K562 (cell line): ENCODE measurements around the gene GYS1. TPM values are rescaled to one million over a fixed set of nuclear protein-coding genes. Genes with fewer than 3 reads are reported as not detected.

ENCODE experiments used
- ARHGAP35 ChIP-seq: fragments of 450-650 bp; IDR thresholded peaks from 2 replicates; pipeline ENCODE4 v1.6.1; 2018; ENCODE audit not compliant: partially characterized antibody
- ARNT ChIP-seq, 2 experiments: fragments of 450-650 bp; IDR thresholded peaks; 2 replicates each; pipeline ENCODE4 v1.6.1; 2016; ENCODE audit warnings: mild to moderate bottlenecking in 1 of 2
- BCLAF1 ChIP-seq, 2 experiments: fragments of 450-650 bp in 1 of 2; IDR thresholded peaks; 2 replicates each; pipeline ENCODE4 v1.6.1; 2011 to 2017; ENCODE audit warnings: low read depth in 2 of 2, antibody characterized with exemption in 1 of 2, borderline replicate concordance in 1 of 2, low read length in 1 of 2, mild to moderate bottlenecking in 1 of 2, mixed read lengths in 1 of 2; ENCODE audit not compliant: control insufficient read depth in 1 of 2
- BRD9 ChIP-seq: fragments of 450-650 bp; IDR thresholded peaks from 2 replicates; pipeline ENCODE4 v1.6.1; 2018; ENCODE audit warnings: low read depth; ENCODE audit not compliant: partially characterized antibody
- DMBX1 ChIP-seq: fragments of 250-450 bp; sonication (Bioruptor Pico); IDR thresholded peaks from 2 replicates; pipeline ENCODE4 v1.8.0; 2022; ENCODE audit warnings: inconsistent platforms, mild to moderate bottlenecking, moderate library complexity, borderline replicate concordance
- DNMT1 ChIP-seq: fragments of 450-650 bp; IDR thresholded peaks from 2 replicates; pipeline ENCODE4 v1.6.1; 2016; ENCODE audit warnings: antibody characterized with exemption, mild to moderate bottlenecking
- GABPB1 ChIP-seq: sonication (generic); formaldehyde crosslinking; IDR thresholded peaks from 2 replicates; pipeline ENCODE4 v1.8.0; 2022; ENCODE audit warnings: mild to moderate bottlenecking, missing genetic modification reagents
- HBP1 ChIP-seq: fragments of 450-650 bp; formaldehyde crosslinking; IDR thresholded peaks from 2 replicates; pipeline ENCODE4 v1.4.0; 2022; ENCODE audit warnings: missing genetic modification characterization
- HNRNPK ChIP-seq: fragments of 200-400 bp; formaldehyde crosslinking; IDR thresholded peaks from one replicate; pipeline ENCODE4 v1.6.1; 2018; ENCODE audit warnings: mild to moderate bottlenecking, low read depth, low read length; ENCODE audit not compliant: poor library complexity, severe bottlenecking
- MAFG ChIP-seq: fragments of 450-650 bp; conservative IDR thresholded peaks from 2 replicates; pipeline ENCODE4 v1.6.1; 2016; ENCODE audit warnings: missing genetic modification characterization, missing compliant biosample characterization
- MEF2A ChIP-seq: IDR thresholded peaks from 2 replicates; pipeline ENCODE4 v1.6.1; 2011; ENCODE audit warnings: low read depth, mild to moderate bottlenecking, low read length, moderate library complexity; ENCODE audit not compliant: control insufficient read depth
- NR1H2 ChIP-seq: sonication (generic); formaldehyde crosslinking; IDR thresholded peaks from 2 replicates; pipeline ENCODE4 v1.4.0; 2020; ENCODE audit warnings: mild to moderate bottlenecking, missing genetic modification reagents
- NR2F6 ChIP-seq: fragments of 450-650 bp; formaldehyde crosslinking; IDR thresholded peaks from 2 replicates; pipeline ENCODE4 v1.4.0; 2020; ENCODE audit warnings: mild to moderate bottlenecking
- PCBP1 ChIP-seq: fragments of 200-400 bp; formaldehyde crosslinking; IDR thresholded peaks from 2 replicates; pipeline ENCODE4 v1.6.1; 2018; ENCODE audit warnings: mild to moderate bottlenecking, low read depth, low read length; ENCODE audit not compliant: poor library complexity, severe bottlenecking
- POLR2A ChIP-seq: fragments of 450-650 bp; conservative IDR thresholded peaks from 2 replicates; pipeline ENCODE4 v1.6.1; 2016
- RB1 ChIP-seq: fragments of 450-650 bp; IDR thresholded peaks from 2 replicates; pipeline ENCODE4 v1.6.1; 2017; ENCODE audit warnings: low read depth, mild to moderate bottlenecking
- SMARCE1 ChIP-seq: fragments of 450-650 bp; IDR thresholded peaks from 2 replicates; pipeline ENCODE4 v1.7.1; 2016; ENCODE audit warnings: mild to moderate bottlenecking
- SNIP1 ChIP-seq: fragments of 450-650 bp; IDR thresholded peaks from 2 replicates; pipeline ENCODE4 v1.7.1; 2017; ENCODE audit warnings: low read depth, mild to moderate bottlenecking
- TFAM ChIP-seq: fragments of 250-450 bp; sonication (Bioruptor Pico); conservative IDR thresholded peaks from 2 replicates; pipeline ENCODE4 v1.5.0; 2021; ENCODE audit warnings: mild to moderate bottlenecking, moderate library complexity
- THRAP3 ChIP-seq: fragments of 450-650 bp; IDR thresholded peaks from 2 replicates; pipeline ENCODE4 v1.6.1; 2016; ENCODE audit warnings: mild to moderate bottlenecking, inconsistent platforms, borderline replicate concordance
- ZNF217 ChIP-seq: sonication (generic); formaldehyde crosslinking; IDR thresholded peaks from 2 replicates; pipeline ENCODE4 v1.8.0; 2022; ENCODE audit warnings: mild to moderate bottlenecking, missing genetic modification reagents
- ZNF23 ChIP-seq: fragments of 250-450 bp; sonication (Bioruptor Pico); IDR thresholded peaks from 2 replicates; pipeline ENCODE4 v1.4.0; 2020; ENCODE audit warnings: mild to moderate bottlenecking
- ZNF3 ChIP-seq: fragments of 250-450 bp; sonication (Bioruptor Pico); IDR thresholded peaks from 2 replicates; pipeline ENCODE4 v1.5.0; 2021; ENCODE audit warnings: mild to moderate bottlenecking, moderate library complexity
- ZNF668 ChIP-seq: fragments of 250-450 bp; sonication (Bioruptor Pico); IDR thresholded peaks from 2 replicates; pipeline ENCODE4 v1.8.0; 2022; ENCODE audit warnings: mild to moderate bottlenecking, inconsistent platforms
- polyA plus RNA-seq, 8 experiments: library from polyadenylated mRNA; depleted of rRNA in 4 of 8; stranded (reverse) in 5 of 8; unstranded in 3 of 8; fragments of >200 nt; fragmentation: Nextera tagmentation in 2 of 8; fragmentation: Illumina TruSeq in 1 of 8; extraction: Ambion mirVana in 2 of 8; extraction: Trizol in 1 of 8; gene quantifications; 2 replicates each; pipeline versions ENCODE4 v1.2.1 to v1.2.3, GENCODE V29; 2011 to 2014; ENCODE audit warnings: inconsistent platforms in 1 of 8, missing spikeins in 1 of 8
- total RNA-seq, 7 experiments: library from RNA; depleted of rRNA in 6 of 7; stranded (reverse); fragments of >200 nt in 6 of 7; fragmentation: Illumina TruSeq in 2 of 7; extraction: Trizol in 2 of 7; gene quantifications; 2 replicates each; pipeline versions ENCODE4 v1.2.1 to v1.2.3, GENCODE V29; 2011 to 2021; ENCODE audit warnings: low replicate concordance in 1 of 7

Gene GYS1
- total and polyA plus RNA-seq, 9 of the 15 experiments (the other 6 are each of a cell fraction or from before 2014, with no cell fraction given) = 1.9 to 31.1 (median 15.2) TPM

GRCh38 chr19:48965040-48965805 lies 27.9 kb downstream of the GYS1 start, which contains the start of gene FTL (continued):
- TF ChIP-seq ZNF23 (CRISPR knock-in tag) = no peak
- peak; percentile 98 for TF ChIP-seq DNMT1
- TF ChIP-seq HBP1 = 0 out of 2 replicates have a peak, but pooled peaks have one; percentile 78
- no peak for TF ChIP-seq DMBX1 (CRISPR knock-in tag)
- no peak for TF ChIP-seq MAFG (tag)
- TF ChIP-seq RB1 = no peak; the same call in none of the 2 replicates
- TF ChIP-seq ARNT (IDR thresholded peaks at IDR 0.05) = peak in 1 of 2 experiments; percentile 88; a peak in 1 of 4 replicates
- TF ChIP-seq ZNF217 (CRISPR knock-in tag) = no peak
- TF ChIP-seq TFAM = no peak
- TF ChIP-seq SNIP1 = no peak
- no peak for TF ChIP-seq BRD9
- TF ChIP-seq NR2F6 = no peak
- peak; percentile 74; the same call in 1 of the 2 replicates for TF ChIP-seq NR1H2
- no peak for TF ChIP-seq ZNF3 (CRISPR knock-in tag)
- TF ChIP-seq ZNF668 (CRISPR knock-in tag) = no peak
- peak; percentile 99 for TF ChIP-seq THRAP3
- TF ChIP-seq PCBP1 = peak; percentile 91
- TF ChIP-seq MEF2A = no peak; the same call in 1 of the 2 replicates
- peak; percentile 80 for TF ChIP-seq GABPB1
- TF ChIP-seq BCLAF1 (IDR thresholded peaks at IDR 0.05; ENCODE audit: borderline replicate concordance in 1 of 2, control insufficient read depth in 1 of 2, low read depth in 2 of 2, low read length in 1 of 2) = no peak; a peak in 1 of 4 replicates
- TF ChIP-seq SMARCE1 = no peak
- no peak for TF ChIP-seq ARHGAP35
- TF ChIP-seq HNRNPK = no peak
- peak; percentile 100 for TF ChIP-seq POLR2A
